GM21367 (cell line): ENCODE measurements around the gene SLC39A11.
"Not testable (repeated sequence)": the region's sequence is repeated elsewhere in the genome, so short reads cannot be mapped to it uniquely, and the experiment has no call there.

ENCODE experiments used
- ATAC-seq: cut with Tn5 transposase; IDR thresholded peaks from one replicate; pipeline ENCODE4 v1.9.1; 2021; ENCODE audit not compliant: unreplicated experiment

The SLC39A11 gene

GRCh38 chr17:72810991-72811508 lies 281.4 kb downstream of the SLC39A11 start:
- no peak for ATAC-seq

- ATAC-seq: no peak
These were observed 286.5 kb downstream of the SLC39A11 start for GRCh38 chr17:72806011-72806410.

- no peak for ATAC-seq
These were observed 287.4 kb downstream of the SLC39A11 start for GRCh38 chr17:72804949-72805707.

- ATAC-seq: no peak
These were observed 289.8 kb downstream of the SLC39A11 start for GRCh38 chr17:72802726-72803125.

- no peak for ATAC-seq
These were observed 295.3 kb downstream of the SLC39A11 start for GRCh38 chr17:72797142-72797541.

- ATAC-seq: no peak
These were observed 296.5 kb downstream of the SLC39A11 start for GRCh38 chr17:72795941-72796340.

- ATAC-seq: no peak
These were observed 298.3 kb downstream of the SLC39A11 start for GRCh38 chr17:72794152-72794551.

GRCh38 chr17:72792771-72793170 lies 299.7 kb downstream of the SLC39A11 start:
- ATAC-seq: no peak

GRCh38 chr17:72790190-72790589 lies 302.3 kb downstream of the SLC39A11 start:
- ATAC-seq: no peak

GRCh38 chr17:72789711-72790110 lies 302.8 kb downstream of the SLC39A11 start:
- no peak for ATAC-seq

- ATAC-seq: no peak
These were observed 303.4 kb downstream of the SLC39A11 start for GRCh38 chr17:72788950-72789585.

GRCh38 chr17:72786209-72786608 lies 306.3 kb downstream of the SLC39A11 start:
- no peak for ATAC-seq

GRCh38 chr17:72782985-72783701 lies 309.3 kb downstream of the SLC39A11 start:
- no peak for ATAC-seq

- not testable (repeated sequence) for ATAC-seq
These were observed 310.1 kb downstream of the SLC39A11 start for GRCh38 chr17:72782437-72782836.

- ATAC-seq: no peak
These were observed 314.0 kb downstream of the SLC39A11 start for GRCh38 chr17:72778169-72779151.

GRCh38 chr17:72775919-72776318 lies 316.6 kb downstream of the SLC39A11 start:
- ATAC-seq: no peak

- ATAC-seq: no peak
These were observed 317.3 kb downstream of the SLC39A11 start for GRCh38 chr17:72775237-72775636.

- no peak for ATAC-seq
These were observed 318.3 kb downstream of the SLC39A11 start for GRCh38 chr17:72774236-72774635.

GRCh38 chr17:72773225-72773624 lies 319.3 kb downstream of the SLC39A11 start:
- not testable (repeated sequence) for ATAC-seq

- no peak for ATAC-seq
These were observed 320.1 kb downstream of the SLC39A11 start for GRCh38 chr17:72772331-72772821.
